SK-N-SH (cell line): Measurements from ENCODE around the gene CNN2. TPM values are rescaled to one million over a fixed set of nuclear protein-coding genes. Genes with fewer than 3 reads are reported as not detected.

ENCODE experiments used
- CTCF ChIA-PET: fragments of 300-600, 350-600 bp; formaldehyde crosslinking; extraction: SDS; loops from one replicate; lab custom pipeline; 2021; lab: Yijun Ruan, JAX
- POLR2A ChIA-PET: fragments of 350-600 bp; sonication (Branson Sonifier 250); formaldehyde crosslinking; extraction: SDS; loops from one replicate; lab custom pipeline; 2020; ENCODE audit warnings: antibody characterized with exemption, inconsistent platforms; lab: Yijun Ruan, JAX
- DNase-seq: peaks from one replicate; pipeline ENCODE4 v3.0.0; 2012
- H2AFZ ChIP-seq: fragments of 200-600 bp; sonication (generic); 2 replicates; pipeline ENCODE4 v1.8.1; 2016; ENCODE audit warnings: antibody characterized with exemption, mild to moderate bottlenecking, low read depth
- H3F3A ChIP-seq: fragments of 200-600 bp; sonication (generic); replicated peaks from 2 replicates; pipeline ENCODE3; 2016; ENCODE audit warnings: antibody characterized with exemption, mild to moderate bottlenecking; ENCODE audit not compliant: insufficient read depth
- H3K27ac ChIP-seq, 2 experiments: fragments of 200-500 bp in 1 of 2; fragments of 200-600 bp in 1 of 2; sonication (Bioruptor generic) in 1 of 2; sonication (generic), shearing (Covaris generic) in 1 of 2; 2 replicates each; pipeline versions ENCODE4 v1.5.1 to v1.6.1; 2014 to 2016; ENCODE audit warnings: low read depth in 2 of 2, inconsistent platforms in 1 of 2, low read length in 1 of 2, mild to moderate bottlenecking in 1 of 2, mixed read lengths in 1 of 2
- H3K27me3 ChIP-seq: fragments of 200-600 bp; sonication (generic), shearing (Covaris generic); 2 replicates; pipeline ENCODE4 v1.6.1; 2016; ENCODE audit warnings: mixed run types; ENCODE audit not compliant: insufficient read depth
- H3K36me3 ChIP-seq, 2 experiments: fragments of 200-500 bp in 1 of 2; fragments of 200-600 bp in 1 of 2; sonication (Bioruptor generic) in 1 of 2; sonication (generic) in 1 of 2; replicated peaks in 1 of 2; 2 replicates each; pipeline versions ENCODE3 to v1.5.1; 2014 to 2016; ENCODE audit warnings: low read length in 1 of 2, mild to moderate bottlenecking in 1 of 2; ENCODE audit not compliant: insufficient read depth in 2 of 2, control insufficient read depth in 1 of 2
- H3K4me1 ChIP-seq, 2 experiments: fragments of 200-500 bp in 1 of 2; fragments of 200-600 bp in 1 of 2; sonication (Bioruptor generic) in 1 of 2; sonication (generic), shearing (Covaris generic) in 1 of 2; 2 replicates each; pipeline versions ENCODE4 v1.5.1 to v1.6.1; 2014 to 2016; ENCODE audit warnings: low read depth in 1 of 2, low read length in 1 of 2, mixed run types in 1 of 2; ENCODE audit not compliant: insufficient read depth in 2 of 2, control insufficient read depth in 1 of 2
- H3K4me2 ChIP-seq: fragments of 200-600 bp; sonication (generic), shearing (Covaris generic); 2 replicates; pipeline ENCODE4 v1.6.1; 2017; ENCODE audit warnings: mixed run types
- H3K4me3 ChIP-seq, 2 experiments: fragments of 200-500 bp in 1 of 2; fragments of 200-600 bp in 1 of 2; sonication (Bioruptor generic) in 1 of 2; sonication (generic), shearing (Covaris generic) in 1 of 2; 2 replicates each; pipeline versions ENCODE4 v1.5.1 to v1.8.1; 2014 to 2016; ENCODE audit warnings: low read depth in 2 of 2, inconsistent platforms in 1 of 2, low read length in 1 of 2, mild to moderate bottlenecking in 1 of 2, mixed read lengths in 1 of 2, moderate library complexity in 1 of 2
- H3K79me2 ChIP-seq: fragments of 200-600 bp; sonication (generic); 2 replicates; pipeline ENCODE4 v1.8.1; 2017; ENCODE audit warnings: mild to moderate bottlenecking; ENCODE audit not compliant: insufficient read depth
- H3K9ac ChIP-seq: fragments of 200-600 bp; sonication (generic); 2 replicates; pipeline ENCODE4 v1.6.1; 2017; ENCODE audit warnings: mixed run types
- H3K9me2 ChIP-seq: fragments of 200-600 bp; sonication (generic); 2 replicates; pipeline ENCODE4 v1.6.1; 2017; ENCODE audit warnings: mixed run types
- H3K9me3 ChIP-seq: fragments of 200-600 bp; sonication (generic); 2 replicates; pipeline ENCODE4 v1.6.1; 2017; ENCODE audit warnings: mixed run types, mild to moderate bottlenecking, moderate library complexity
- H4K20me1 ChIP-seq: fragments of 200-600 bp; sonication (generic); 2 replicates; pipeline ENCODE4 v1.6.1; 2017; ENCODE audit warnings: mild to moderate bottlenecking, mixed run types; ENCODE audit not compliant: insufficient read depth
- CHD2 ChIP-seq: fragments of 150-350 bp; IDR thresholded peaks from 2 replicates; pipeline ENCODE4 v1.6.1; 2018; ENCODE audit warnings: low read length; ENCODE audit not compliant: partially characterized antibody
- IRF3 ChIP-seq: fragments of 150-350 bp; IDR thresholded peaks from 2 replicates; pipeline ENCODE4 v1.6.1; 2016; ENCODE audit warnings: mild to moderate bottlenecking, low read depth, low read length
- PBX3 ChIP-seq: IDR thresholded peaks from 2 replicates; pipeline ENCODE4; 2012
- RCOR1 ChIP-seq: fragments of 150-350 bp; IDR thresholded peaks from 2 replicates; pipeline ENCODE4 v1.6.1; 2017; ENCODE audit warnings: antibody characterized with exemption, low read length
- REST ChIP-seq: IDR thresholded peaks from 2 replicates; pipeline ENCODE4 v1.6.1; 2012; ENCODE audit warnings: mild to moderate bottlenecking, low read depth, low read length, moderate library complexity
- TAF1 ChIP-seq: IDR thresholded peaks from 2 replicates; pipeline ENCODE4 v1.6.1; 2012; ENCODE audit warnings: low read depth, mild to moderate bottlenecking, low read length, moderate library complexity, borderline replicate concordance
- WGBS: methylation state at CpG from one replicate; pipeline ENCODE4 v1.1.6; 2017; ENCODE audit warnings: low lambda C conversion rate; 5-methylcytosine and 5-hydroxymethylcytosine counted together
- polyA plus RNA-seq, 3 experiments: library from polyadenylated mRNA; depleted of rRNA; stranded (reverse); fragments of >200 nt; gene quantifications; 2 replicates each; pipeline ENCODE4 v1.2.3, GENCODE V29; 2012

CNN2 gene
- polyA plus RNA-seq, 1 of the 3 experiments (the other 2 are of a cell fraction), result 279 TPM

GRCh38 chr19:1039646-1040475, 13.5 kb downstream of the CNN2 start, which contains the start of gene ABCA7 (continued):
- peak; percentile 100 for TF ChIP-seq PBX3

- TF ChIP-seq PBX3 (peak; percentile 100), RCOR1 (peak; percentile 17; the same call in 1 of the 2 replicates), TAF1 (no peak), REST (no peak), CHD2 (peak; percentile 62), IRF3 (peak; percentile 87)
- Histone ChIP-seq H3K9ac (peak overlapping the region; percentile 49), H3K4me3 (peak overlapping the region; percentile 67 to 87), H3K36me3 (peaks cover 10 to 11% of the 10 kb centered on the region in 2 experiments), H3K27me3 (no peaks in the 10 kb centered on the region), H3K4me2 (peak overlapping the region; percentile 96), H3K9me2 (no peaks in the 10 kb centered on the region), H2AFZ (0 out of 2 replicates have a peak overlapping the region, but pooled peaks have one; percentile 42), H3K9me3 (no peaks in the 10 kb centered on the region), H4K20me1 (peaks cover 22% of the 10 kb centered on the region), H3K27ac (no peak overlapping the region; a peak in 1 of 4 replicates), H3F3A (peaks cover 31% of the 10 kb centered on the region), H3K4me1 (peaks cover 0 to 31% of the 10 kb centered on the region in 2 experiments; a peak in 2 of 4 replicates), H3K79me2 (no peaks in the 10 kb centered on the region)
- DNase-seq, result peak; percentile 97
- ChIA-PET CTCF (interaction anchor here (0.6 to 1.8 kb wide), 11 partner anchors 12 to 226 kb away, joined by 3 to 6 read pairs (median 3); no protein-coding TSS in a partner anchor), POLR2A (interaction anchor here (0.8 to 1.2 kb wide), 4 partner anchors 10 to 63 kb away, joined by 3 to 4 read pairs (median 4); partner anchors contain the start of gene GPX4)
- WGBS, result under 1% methylated on average over 14 of the region's 27 CpGs
Measured at GRCh38 chr19:1040476-1041271, 14.3 kb downstream of the CNN2 start.
